Thyroid gland (tissue), 4 donors: ENCODE results near the gene ANTKMT.

Experiments
- CTCF ChIP-seq, 6 experiments: fragments of 200-600 bp in 3 of 6; fragments of 450-650 bp in 3 of 6; sonication (generic) in 3 of 6; IDR thresholded peaks; one replicate each; pipeline ENCODE4 v1.5.1; 2016 to 2019; ENCODE audit warnings: antibody characterized with exemption in 6 of 6, mild to moderate bottlenecking in 2 of 6, inconsistent platforms in 1 of 6, moderate library complexity in 1 of 6
- POLR2A ChIP-seq, 2 donors: fragments of 450-650 bp; IDR thresholded peaks; one replicate each; pipeline ENCODE4 v1.6.1; 2017; ENCODE audit warnings: antibody characterized with exemption in 2 of 2, mild to moderate bottlenecking in 2 of 2, moderate library complexity in 1 of 2

- TF ChIP-seq CTCF (IDR thresholded peaks at IDR 0.05) (no peak), POLR2A (IDR thresholded peaks at IDR 0.05) (no peak)
Observed at GRCh38 chr16:710500-711075, 10.4 kb upstream of the ANTKMT start.
